Peyer's patch (tissue), 4 donors: ENCODE results near the gene STK32C. TPM values are rescaled to one million over a fixed set of nuclear protein-coding genes. Genes with fewer than 3 reads are reported as not detected.

Source experiments
- DNase-seq, 3 donors: peaks; one replicate each; pipeline ENCODE4 v3.0.0-alpha.2; 2017 to 2019
- H3K27ac ChIP-seq, 4 donors: fragments of 200-600 bp; sonication (generic); one replicate each; pipeline ENCODE4 v1.5.1; 2016 to 2019
- H3K27me3 ChIP-seq, 2 donors: fragments of 200-600 bp; sonication (generic); one replicate each; pipeline ENCODE4 v1.5.1; 2019
- H3K36me3 ChIP-seq, 3 donors: fragments of 200-600 bp; sonication (generic); one replicate each; pipeline ENCODE4 v1.5.1; 2016 to 2019
- H3K4me1 ChIP-seq, 4 donors: fragments of 200-600 bp; sonication (generic); one replicate each; pipeline ENCODE4 v1.5.1; 2016 to 2019
- H3K4me3 ChIP-seq, 4 donors: fragments of 200-600 bp; sonication (generic); 1 replicate in 3 of 4; 2 replicates in 1 of 4; pipeline ENCODE4 v1.5.1; 2016 to 2019; ENCODE audit warnings: mild to moderate bottlenecking in 1 of 4
- H3K9me3 ChIP-seq, 4 donors: fragments of 200-600 bp; sonication (generic); one replicate each; pipeline ENCODE4 v1.5.1; 2016 to 2019; ENCODE audit warnings: mild to moderate bottlenecking in 1 of 4
- POLR2A ChIP-seq, 2 donors: fragments of 450-650 bp; IDR thresholded peaks; one replicate each; pipeline ENCODE4 v1.5.1; 2017; ENCODE audit warnings: antibody characterized with exemption in 2 of 2, mild to moderate bottlenecking in 2 of 2, moderate library complexity in 2 of 2
- total RNA-seq, 4 donors: library from RNA; depleted of rRNA; stranded (reverse); fragments of >200 nt; gene quantifications; one replicate each; pipeline ENCODE4 v1.1.0, GENCODE V29; 2016
- TF ChIP-seq, protein P1 (sequence below), 6 experiments: fragments of 450-650 bp in 4 of 6; fragments of 200-600 bp in 2 of 6; sonication (generic) in 1 of 6; IDR thresholded peaks; one replicate each; pipeline ENCODE4 v1.5.1; 2017 to 2019; ENCODE audit warnings: antibody characterized with exemption in 6 of 6, mild to moderate bottlenecking in 3 of 6, moderate library complexity in 1 of 6

The STK32C gene
- total RNA-seq, 4 donors from 2014 or later = 0.35 to 23.9 (median 4.4) TPM

DNA sequence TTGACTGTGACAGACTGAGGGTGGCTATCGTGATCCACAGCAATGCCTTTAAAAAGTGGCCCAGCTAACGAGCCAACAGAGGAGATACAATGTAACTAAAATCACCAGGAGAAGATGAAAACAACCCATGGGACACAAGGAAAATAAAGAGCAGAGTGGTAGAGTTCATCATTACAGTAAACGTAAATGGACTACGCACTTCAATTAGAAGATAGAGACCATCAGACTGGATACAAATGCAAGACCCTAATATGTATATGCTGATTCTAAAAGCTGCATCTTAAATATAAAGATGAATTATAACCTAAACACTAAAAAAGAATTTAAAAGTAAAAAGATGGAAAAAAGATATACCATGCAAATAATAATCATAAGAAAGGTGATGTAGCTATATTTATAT is 6.6 kb upstream of the STK32C start:
- Histone ChIP-seq H3K27me3 (no peaks in the 10 kb centered on the region), H3K9me3 (no peaks in the 10 kb centered on the region), H3K4me1 (peaks cover 0 to 1% (median 0%) of the 10 kb centered on the region in 4 donors), H3K4me3 (no peak overlapping the region), H3K36me3 (no peaks in the 10 kb centered on the region), H3K27ac (no peak overlapping the region)
- TF ChIP-seq, protein P1, sequence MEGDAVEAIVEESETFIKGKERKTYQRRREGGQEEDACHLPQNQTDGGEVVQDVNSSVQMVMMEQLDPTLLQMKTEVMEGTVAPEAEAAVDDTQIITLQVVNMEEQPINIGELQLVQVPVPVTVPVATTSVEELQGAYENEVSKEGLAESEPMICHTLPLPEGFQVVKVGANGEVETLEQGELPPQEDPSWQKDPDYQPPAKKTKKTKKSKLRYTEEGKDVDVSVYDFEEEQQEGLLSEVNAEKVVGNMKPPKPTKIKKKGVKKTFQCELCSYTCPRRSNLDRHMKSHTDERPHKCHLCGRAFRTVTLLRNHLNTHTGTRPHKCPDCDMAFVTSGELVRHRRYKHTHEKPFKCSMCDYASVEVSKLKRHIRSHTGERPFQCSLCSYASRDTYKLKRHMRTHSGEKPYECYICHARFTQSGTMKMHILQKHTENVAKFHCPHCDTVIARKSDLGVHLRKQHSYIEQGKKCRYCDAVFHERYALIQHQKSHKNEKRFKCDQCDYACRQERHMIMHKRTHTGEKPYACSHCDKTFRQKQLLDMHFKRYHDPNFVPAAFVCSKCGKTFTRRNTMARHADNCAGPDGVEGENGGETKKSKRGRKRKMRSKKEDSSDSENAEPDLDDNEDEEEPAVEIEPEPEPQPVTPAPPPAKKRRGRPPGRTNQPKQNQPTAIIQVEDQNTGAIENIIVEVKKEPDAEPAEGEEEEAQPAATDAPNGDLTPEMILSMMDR (IDR thresholded peaks at IDR 0.05) = no peak
- no peak for TF ChIP-seq POLR2A (IDR thresholded peaks at IDR 0.05)
- DNase-seq = no peak

DNA sequence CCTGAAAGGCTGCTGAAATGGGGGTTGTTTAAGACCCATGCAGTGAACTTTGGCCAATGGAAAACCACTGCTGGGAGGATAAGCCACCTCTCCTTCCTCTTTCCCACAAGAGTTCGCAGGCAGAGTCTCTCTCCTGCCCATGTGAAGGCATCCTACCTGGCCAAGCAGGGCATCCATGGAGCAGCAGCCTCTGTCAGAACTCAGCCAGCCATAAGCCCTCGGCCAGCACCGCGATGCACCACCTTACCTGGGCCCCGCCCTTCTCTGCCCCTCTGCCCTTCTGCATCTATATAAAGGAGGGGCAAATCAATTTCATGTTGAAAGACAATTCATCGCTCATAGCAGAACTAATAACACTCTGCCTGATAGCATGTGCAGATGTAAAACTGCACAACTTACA is 6.1 kb upstream of the STK32C start:
- no peaks in the 10 kb centered on the region for H3K36me3 ChIP-seq
- H3K9me3 ChIP-seq = no peaks in the 10 kb centered on the region
- H3K27ac ChIP-seq = no peak overlapping the region
- H3K4me3 ChIP-seq = no peak overlapping the region
- H3K27me3 ChIP-seq = no peaks in the 10 kb centered on the region
- H3K4me1 ChIP-seq = peaks cover 0 to 6% (median under 1%) of the 10 kb centered on the region in 4 donors
- TF ChIP-seq, protein P1 (IDR thresholded peaks at IDR 0.05) = no peak
- TF ChIP-seq POLR2A (IDR thresholded peaks at IDR 0.05) = no peak
- no peak for DNase-seq

DNA sequence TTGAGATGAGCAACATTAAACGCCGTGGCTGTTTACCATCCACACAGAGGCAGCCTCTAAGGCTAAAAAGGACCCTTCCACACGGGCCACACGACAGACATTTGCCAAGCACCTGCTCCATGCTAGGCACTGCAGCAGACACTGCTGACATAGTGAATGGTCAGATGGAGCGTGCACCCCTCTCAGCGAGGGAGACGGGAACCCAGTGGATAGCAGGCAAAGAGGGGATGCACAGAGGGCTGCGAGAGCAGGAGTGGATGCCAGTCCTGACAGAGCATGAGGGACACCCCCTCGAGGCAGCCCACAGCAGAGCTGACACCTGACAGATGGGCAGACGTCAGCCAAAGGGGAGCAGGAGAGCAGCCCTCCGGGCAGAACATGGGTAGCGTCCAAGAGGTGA is 5.6 kb upstream of the STK32C start:
- H3K27ac ChIP-seq = no peak overlapping the region
- H3K4me1 ChIP-seq = peaks cover 0 to 12% (median 3%) of the 10 kb centered on the region in 4 donors
- H3K9me3 ChIP-seq = no peaks in the 10 kb centered on the region
- no peak overlapping the region for H3K4me3 ChIP-seq
- H3K36me3 ChIP-seq = no peaks in the 10 kb centered on the region
- DNase-seq = no peak
- no peaks in the 10 kb centered on the region for H3K27me3 ChIP-seq
- no peak for TF ChIP-seq POLR2A (IDR thresholded peaks at IDR 0.05)
- TF ChIP-seq, protein P1 (IDR thresholded peaks at IDR 0.05) = no peak

DNA sequence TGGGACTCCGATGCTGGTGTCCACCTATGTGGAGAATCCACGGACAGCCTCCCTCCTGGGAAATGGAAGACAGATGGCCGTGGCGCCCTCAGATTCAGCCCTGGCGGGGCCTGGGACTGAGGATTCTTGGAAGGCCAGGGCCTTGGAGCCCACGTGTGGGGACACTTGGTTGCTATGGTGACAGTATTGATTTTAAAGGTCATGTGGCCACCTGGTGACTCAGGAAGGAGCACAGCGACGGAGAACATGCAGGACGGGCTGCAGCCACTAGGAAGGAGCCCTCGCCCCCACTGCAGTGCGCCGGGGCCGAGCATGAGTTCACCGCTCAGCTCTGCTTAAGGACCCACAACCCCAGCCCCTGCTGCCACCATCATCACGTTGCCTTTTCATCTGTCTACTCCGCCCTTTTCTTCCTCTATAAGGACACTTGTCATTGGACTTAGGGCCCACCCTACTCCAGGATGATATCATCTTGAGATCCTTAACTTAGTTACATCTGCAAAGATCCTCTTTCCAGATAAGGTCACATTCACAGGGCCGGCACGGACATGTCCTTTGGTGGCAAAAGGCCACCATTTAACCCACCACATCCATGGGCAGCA is 3.7 kb upstream of the STK32C start:
- TF ChIP-seq POLR2A (IDR thresholded peaks at IDR 0.05) = no peak
- TF ChIP-seq, protein P1 (IDR thresholded peaks at IDR 0.05) = no peak
- peak in 1 of 3 donors; percentile 25 for DNase-seq
- Histone ChIP-seq H3K27ac (no peak overlapping the region), H3K9me3 (no peaks in the 10 kb centered on the region), H3K36me3 (no peaks in the 10 kb centered on the region), H3K4me3 (no peak overlapping the region), H3K27me3 (no peaks in the 10 kb centered on the region), H3K4me1 (peaks cover 0 to 19% (median 9%) of the 10 kb centered on the region in 4 donors)

DNA sequence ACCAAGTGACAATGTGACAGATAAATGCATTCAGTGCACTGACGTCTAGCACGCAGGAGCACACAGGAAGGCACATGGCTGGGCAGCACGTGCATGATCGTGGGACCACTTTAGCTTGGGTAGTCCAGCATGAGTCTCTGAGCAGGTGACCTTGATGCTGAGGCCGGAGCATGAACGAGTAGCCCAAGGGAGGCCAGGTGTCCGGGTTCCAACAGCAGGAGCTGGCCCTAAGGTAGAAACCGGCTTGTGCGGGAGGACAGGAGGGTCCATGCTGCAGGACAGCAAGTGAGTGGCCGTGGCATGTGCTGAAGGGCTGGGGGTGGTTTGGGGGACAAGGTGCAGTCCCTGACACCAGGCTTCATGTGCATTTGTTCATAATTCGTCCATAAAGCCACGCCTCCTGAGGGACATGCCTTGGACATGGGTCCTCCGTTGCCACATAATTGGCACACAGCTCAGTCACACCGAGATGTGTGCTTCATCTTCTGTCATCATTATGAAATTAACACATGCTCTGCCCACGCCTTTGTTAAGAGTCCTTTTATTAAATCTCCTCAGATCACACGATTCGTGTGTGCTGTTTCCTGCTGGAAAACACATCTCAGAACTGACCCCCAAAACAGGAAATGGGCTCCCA is 3.1 kb upstream of the STK32C start:
- Histone ChIP-seq H3K27ac (no peak overlapping the region), H3K4me1 (peaks cover 0 to 19% (median 9%) of the 10 kb centered on the region in 4 donors), H3K9me3 (no peaks in the 10 kb centered on the region), H3K27me3 (no peaks in the 10 kb centered on the region), H3K4me3 (no peak overlapping the region), H3K36me3 (no peaks in the 10 kb centered on the region)
- TF ChIP-seq POLR2A (IDR thresholded peaks at IDR 0.05) = no peak
- TF ChIP-seq, protein P1 (IDR thresholded peaks at IDR 0.05) = no peak
- DNase-seq = peak in 1 of 3 donors; percentile 42
